Measurements from ENCODE around the gene TLL1.
A peak's percentile ranks its signal among the peaks of the same experiment; 100 is the strongest.

TLL1 gene

DNA sequence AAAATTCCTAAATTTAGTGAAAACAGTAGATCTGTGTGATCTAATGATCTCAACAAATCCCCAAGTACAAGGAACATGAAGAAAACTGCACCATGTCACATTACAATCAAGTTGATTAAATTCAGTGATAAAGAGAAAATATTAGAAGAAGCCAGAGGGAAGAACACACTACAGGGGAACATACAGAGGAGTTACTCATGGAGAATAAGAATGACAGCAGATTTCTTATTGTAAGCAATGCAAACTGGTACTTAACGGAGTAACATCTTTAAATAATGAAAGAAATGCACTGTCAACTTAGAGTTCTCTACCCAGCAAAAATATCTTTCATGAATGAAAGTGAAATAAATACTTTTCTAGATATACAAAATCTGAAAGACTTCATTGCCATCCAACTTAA is 21.1 kb downstream of the TLL1 start:
- DNase-seq (ENCODE audit: low read depth) = no peak

DNA sequence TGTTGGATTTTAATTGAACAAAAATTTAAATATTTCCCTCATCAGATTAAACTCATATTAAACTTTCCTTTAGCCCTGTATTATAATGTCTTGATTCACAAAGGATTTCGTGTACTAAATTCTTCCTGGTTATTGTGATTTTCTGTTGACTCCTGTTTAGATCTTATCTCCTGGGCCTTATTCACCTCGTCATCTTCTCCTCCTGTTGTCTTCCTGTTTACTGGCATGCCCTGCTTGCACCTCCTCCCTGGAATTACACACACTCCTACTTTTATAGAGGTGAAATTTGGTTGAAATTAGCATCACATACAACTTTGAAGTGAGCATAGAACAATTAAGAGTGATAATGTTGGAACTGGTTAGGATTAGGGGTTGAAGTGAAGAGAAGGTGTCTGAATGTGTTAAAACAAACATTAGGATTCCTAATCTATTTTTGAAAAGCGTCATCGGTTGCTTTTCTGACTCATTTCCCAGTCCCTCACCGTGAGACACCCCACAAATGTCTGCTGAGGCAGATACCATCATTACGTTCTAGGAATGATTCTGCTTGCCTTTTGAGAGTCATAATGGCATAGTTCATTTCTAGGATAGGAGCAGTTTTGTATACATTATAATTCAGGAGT is 32.5 kb downstream of the TLL1 start:
- DNase-seq (ENCODE audit: low read depth) = no peak

DNA sequence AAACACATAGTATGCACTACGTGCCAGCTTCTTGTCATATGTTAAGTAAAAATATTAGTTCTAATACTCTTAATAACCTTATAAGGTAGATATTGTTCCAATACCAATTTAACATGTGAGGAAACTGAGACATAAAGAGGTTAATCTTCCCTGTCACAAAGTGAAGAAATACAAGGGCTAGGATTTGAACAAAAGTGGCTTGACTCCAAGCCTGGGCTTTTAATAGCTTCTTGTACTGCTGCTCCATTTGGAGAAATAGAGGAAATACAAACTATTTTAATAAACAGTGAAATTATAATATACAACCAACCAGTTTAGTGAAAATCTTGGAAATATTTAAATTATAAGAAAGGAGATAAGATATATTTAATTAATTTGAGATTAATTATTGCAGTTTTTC is 33.2 kb downstream of the TLL1 start:
- no peak for DNase-seq (ENCODE audit: low read depth)

DNA sequence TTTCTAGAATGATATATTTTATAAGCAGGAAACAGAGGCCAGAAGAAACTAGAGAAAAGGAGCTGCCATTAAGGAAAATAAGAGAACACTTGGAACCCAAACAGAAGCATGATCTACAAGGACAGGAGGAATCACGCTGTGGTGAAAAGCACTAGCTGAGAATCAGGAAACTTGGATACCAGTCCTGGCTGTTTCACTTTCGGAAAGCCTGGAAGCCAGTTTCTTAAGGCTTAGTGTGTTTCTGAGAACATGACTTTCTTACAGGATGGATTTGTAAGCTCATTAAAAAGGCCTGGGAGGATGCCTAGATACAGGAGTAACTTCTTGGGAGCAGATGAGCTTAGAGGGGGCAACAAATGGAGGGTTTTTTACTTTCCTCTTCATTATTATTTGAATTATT is 36.9 kb downstream of the TLL1 start:
- DNase-seq (ENCODE audit: low read depth) = no peak

DNA sequence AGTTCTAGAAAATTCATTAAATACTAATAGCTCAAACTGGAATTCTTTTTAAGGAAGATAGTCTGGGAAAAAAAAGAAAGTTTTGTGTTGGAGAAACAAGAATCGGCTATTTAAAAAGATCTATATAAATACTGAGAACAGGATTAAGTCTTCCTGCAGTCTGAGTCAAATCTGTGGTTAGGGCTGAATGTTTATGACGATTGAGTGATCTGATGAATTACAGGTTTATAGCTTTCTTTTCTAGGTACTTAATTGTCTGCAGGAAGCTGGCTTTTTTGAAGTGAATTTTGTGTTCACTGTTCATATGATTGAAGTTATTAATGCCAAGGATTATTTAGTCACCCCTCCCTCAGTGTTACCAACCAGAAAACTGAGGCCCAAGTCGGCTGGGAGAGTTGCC is 42.2 kb downstream of the TLL1 start:
- DNase-seq (ENCODE audit: low read depth) = no peak

DNA sequence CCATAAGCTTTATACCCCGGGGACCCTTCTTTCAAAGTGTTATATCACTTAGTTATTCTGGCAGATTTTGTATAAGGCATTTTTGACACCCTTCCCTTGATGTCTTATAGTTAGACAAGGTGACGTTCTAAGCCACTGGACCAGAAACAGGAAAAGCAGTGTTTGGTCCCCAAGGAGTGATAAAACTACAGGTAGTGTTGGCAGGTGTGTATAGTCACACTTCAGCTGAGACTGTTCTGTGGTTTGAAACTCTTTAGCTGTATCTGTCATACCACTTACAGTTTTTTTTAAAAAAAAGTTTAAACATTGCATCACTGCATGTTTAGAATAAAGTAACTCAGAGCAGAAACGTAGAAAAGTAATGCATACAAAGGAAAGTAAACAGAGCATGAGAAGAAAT is 48.5 kb downstream of the TLL1 start:
- no peak for DNase-seq (ENCODE audit: low read depth)

DNA sequence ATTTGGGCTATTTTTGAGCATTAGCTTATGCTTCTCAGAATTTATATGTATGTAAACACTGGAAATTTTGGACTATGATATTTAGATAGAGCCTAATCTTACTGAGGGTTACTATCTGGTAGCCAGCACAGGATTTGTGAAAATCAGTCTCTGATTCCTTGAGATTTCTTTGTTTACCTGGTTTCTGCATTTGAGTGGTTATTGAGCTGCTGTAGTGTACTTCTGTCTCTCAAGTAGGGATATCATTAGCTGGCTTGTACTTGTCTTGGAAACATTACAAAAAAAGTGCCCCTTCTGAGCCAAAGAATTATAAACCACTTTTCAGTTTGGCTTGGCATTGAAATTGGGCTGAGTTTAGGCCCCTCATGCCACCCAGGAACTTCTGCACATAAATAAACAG is 49.7 kb downstream of the TLL1 start:
- no peak for DNase-seq (ENCODE audit: low read depth)

DNA sequence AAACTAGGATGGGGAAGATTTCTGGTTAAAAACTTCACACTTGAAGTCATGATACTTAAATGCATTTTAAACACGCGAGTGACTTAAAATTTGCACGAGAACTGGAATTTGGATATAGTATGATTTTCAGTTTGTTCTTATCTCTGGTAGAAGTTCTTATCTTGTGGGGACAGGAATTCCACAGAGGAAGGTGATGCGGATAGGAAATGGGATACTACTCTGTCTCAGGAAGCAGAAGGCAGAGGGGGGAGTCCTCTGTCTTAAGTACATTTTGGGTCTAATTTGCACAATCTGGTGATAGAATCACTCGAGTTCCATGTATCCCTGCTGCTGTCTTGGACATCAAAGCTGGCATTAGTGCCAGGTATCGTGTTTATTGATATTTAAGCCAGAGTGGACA is 53.3 kb downstream of the TLL1 start:
- no peak for DNase-seq (ENCODE audit: low read depth)

DNA sequence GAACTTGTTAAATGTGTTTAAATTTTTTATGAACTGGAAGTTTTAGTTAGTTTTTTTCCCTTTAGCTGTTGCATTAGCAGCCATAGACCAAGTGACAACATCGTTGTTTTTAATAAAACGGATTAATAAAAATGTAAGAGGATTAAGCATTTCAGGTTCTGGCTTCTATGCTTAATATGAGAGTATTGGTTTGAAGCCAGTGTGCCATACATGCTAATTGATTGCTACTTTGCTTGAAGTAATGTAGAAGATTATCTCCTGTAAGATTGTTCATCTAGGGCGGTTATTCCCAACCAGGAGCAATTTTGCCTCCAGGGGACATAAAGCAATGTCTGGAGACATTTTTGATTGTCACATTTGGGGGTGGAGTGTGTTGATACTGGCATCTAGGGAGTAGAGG is 54.3 kb downstream of the TLL1 start:
- DNase-seq (ENCODE audit: low read depth) = no peak

DNA sequence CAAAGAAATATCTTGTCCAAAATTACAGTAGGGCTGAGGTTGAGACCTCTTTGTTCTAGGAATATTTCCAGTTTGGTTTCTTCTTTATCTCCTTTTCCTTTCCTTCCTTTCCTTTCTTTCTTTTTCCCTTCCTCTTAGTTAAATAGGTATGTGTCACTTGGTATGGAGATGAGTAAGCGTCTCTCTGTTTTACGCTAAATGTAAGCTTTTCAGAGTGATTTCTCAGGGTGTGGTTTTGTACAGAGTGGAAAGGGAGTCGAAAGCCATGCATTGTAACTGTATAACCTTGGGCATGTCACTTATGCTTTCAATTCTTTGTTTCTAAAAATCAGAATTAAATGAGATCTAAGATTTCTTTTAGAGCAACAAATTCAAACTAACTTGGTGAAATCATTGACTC is 54.8 kb downstream of the TLL1 start:
- no peak for DNase-seq (ENCODE audit: low read depth)

DNA sequence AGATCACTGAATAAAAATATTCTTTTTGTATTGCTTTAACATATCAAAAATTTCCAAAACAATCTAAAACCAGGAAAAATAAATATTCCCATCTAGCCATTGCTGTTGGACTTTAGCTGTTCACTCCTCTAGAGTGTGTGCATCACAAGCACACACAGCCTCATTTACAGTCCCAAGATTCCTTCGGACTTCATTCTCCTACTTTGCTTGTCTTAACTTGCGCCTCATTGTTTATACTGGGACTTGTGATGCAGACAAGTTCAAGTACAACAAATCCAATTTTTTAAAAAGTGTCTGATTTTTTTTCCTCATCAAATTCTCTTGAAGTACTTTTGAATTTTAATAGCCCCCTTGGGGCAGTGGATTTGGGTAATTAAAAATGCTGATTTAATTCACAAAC is 55.6 kb downstream of the TLL1 start:
- DNase-seq (ENCODE audit: low read depth) = no peak

DNA sequence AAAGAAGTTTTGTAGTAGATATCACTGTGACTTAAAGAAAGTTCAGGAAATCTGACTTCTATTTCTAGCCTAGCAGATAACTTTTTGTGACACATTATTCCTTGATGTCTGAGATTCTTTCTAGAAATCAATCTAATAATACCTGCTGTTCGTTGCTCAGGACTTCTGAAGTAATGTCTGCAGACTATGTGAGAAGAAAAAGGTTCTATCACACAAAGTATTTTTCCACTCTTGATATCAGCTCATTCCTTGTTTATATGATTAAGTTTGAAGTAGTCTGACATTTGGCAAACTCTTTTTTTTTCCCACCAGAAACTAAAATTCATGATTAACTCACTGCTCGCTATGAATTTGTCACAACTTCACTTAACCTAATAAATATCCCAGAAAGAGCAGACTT is 56.6 kb downstream of the TLL1 start:
- no peak for DNase-seq (ENCODE audit: low read depth)

DNA sequence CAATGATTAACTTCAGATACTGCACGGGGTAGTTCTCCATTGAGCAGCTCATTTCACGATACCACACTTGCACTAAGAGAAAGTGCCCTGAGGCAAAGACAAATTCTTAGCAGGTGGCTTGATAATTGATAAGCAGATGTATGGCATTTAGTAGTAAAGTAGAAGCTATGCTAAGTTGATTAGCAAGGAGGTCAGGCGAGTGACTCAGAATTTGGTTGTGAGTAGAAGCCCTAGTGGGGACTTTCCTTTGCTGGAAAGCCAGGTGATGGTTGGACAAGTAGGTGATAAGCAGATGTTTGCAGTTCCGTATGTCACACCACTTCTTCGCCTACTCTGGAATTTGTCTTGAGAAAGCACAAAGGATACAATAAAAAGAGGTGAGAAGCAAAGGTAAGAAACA is 58.7 kb downstream of the TLL1 start:
- no peak for DNase-seq (ENCODE audit: low read depth)

DNA sequence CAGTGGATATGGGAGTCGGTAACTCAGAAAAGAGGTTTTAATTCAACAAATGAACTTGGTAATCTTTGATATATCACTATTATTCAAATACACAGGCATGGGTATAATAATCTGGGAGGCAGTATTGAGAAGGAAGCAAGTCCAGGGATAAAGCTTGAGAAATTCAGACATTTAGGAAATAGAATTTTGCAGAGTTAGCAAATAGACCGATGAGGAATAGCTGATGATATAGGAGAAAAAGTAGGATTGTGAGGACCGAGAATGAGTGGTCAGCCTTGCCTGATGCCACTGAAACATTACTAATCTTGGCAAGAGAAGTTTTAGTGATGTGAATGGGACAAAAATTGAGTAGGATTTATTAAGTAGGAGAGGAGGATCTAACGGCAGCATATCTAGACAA is 71.9 kb downstream of the TLL1 start:
- DNase-seq (ENCODE audit: low read depth) = no peak

DNA sequence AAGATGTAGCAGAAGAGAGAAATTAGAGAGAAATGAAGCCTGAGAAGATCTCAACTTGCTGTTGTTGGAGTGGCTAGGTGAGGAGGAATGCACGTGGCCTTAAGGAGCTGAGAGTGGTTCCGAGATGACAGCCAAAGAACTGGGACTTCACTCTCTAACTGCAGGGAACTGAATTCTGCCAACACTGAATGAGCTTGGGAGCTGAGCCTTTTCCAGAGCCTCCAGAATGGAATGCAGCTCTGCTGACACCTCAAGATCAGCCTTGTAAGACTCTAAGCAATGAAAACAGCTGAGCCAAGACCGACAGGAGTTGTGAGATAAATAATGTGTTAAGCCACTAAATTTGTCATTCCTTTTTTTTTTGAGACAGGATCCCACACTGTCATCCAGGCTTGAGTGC is 73.0 kb downstream of the TLL1 start:
- no peak for DNase-seq (ENCODE audit: low read depth)

DNA sequence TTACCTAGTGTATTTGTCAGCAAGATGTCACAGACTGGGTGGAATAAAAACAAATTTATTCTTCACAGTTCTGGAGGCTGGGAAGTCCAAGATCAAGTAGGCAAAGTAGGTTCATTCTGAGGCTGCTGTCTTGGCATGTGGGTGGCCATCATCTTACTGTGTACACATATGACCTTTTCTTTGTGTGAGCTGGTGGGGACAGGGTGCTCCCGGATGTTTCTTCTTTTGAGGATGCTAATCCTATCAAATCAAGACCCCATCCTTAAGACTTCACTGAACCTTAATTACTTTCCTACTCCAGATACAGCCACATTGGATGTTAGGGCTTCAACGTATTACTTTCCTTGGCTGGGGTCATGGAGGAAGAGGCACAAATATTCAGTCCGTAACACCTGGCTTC is 74.0 kb downstream of the TLL1 start:
- DNase-seq (ENCODE audit: low read depth) = no peak

DNA sequence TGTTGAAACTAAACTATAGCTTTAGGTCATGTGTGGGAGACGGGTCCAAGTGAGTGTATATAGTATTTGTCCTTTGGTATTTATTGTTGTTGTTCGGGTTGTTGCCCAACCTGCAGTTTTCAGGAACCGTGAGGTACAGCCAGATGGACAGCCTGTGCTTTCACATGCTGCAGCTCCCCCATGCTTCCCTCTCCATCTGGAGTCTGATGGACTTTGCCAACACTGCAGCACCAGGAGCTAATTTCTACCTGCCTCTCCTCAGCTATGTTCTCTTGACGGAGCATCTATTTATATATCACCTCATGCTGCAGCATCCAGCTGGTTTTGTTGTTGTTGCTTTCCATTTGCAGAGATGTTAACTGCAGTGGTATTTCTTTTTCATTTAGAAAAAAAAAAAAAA is 80.1 kb downstream of the TLL1 start:
- no peak for DNase-seq (ENCODE audit: low read depth)

DNA sequence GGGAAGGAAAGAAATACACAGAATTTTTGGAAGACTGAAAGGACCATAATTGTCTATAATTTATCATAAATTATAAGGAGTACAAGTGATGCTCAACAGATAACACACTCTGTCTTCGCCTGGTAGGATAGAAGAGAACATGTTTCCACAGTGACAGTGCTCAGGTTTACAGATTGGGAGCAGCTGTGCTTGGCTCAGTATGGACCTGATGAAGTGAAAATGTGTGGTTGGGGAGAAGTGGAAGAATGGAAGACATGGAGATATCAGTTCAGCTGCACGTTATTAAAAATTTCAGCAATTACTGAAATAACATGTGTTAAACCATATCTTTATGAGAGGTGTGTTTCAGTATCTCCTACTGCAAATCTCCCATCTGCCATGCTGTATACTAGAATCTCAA is 90.6 kb downstream of the TLL1 start:
- no peak for DNase-seq (ENCODE audit: low read depth)

DNA sequence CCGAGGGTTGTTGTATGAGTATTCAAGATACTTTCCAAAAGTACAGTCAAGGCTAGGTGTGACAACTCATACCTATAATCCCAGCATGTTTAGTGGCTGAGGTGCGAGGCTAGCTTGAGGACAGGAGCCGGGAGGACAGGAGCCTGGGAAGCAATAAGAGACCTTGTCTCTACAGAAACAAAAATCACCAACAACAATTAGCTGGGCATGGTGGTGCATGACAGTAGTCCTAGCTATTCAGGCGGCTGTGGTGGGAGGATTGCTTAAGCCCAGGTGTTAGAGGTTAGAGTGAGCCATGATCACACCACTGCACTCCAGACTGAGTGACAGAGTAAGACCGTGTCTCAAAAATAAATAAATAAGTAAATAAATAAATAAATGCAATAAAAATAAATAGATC is 91.6 kb downstream of the TLL1 start:
- no peak for DNase-seq (ENCODE audit: low read depth)

DNA sequence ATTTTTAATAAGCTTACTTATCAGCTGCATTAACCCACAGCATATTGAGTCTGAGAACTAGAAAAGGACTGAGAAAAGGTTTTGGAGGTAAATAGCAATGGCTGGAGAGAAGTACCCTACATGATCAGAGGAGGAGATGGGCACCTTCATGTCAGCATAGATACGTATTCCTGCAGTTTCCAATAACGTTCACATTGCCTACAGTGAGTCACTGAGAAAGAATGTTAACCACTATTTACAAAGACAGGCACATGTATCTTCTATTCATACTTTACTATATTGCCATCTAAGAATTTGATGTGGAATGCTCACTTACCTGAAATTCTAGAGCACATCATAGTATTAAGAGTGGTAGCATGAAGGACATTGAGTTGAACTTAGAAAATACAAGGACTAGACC is 92.5 kb downstream of the TLL1 start:
- peak; percentile 32 for DNase-seq (ENCODE audit: low read depth)

DNA sequence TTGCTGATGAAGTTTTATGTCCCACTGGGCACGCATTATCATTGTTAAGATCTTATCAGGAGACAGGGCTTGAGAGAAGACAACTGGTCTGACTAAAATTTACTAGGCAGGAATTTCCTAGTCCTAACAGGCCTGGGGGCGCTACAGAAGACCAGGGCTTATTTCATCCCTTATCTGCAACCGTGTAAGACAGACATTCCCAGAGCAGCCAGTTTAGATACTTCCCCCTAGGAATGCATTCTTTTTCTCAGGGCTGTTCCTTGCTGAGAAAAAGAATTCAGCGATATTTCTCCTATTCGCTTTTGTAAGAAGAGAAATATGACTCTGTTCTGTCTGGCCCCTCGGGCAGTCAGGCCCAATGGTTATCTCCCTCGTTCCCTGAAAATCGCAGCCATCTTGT is 93.8 kb downstream of the TLL1 start:
- DNase-seq (ENCODE audit: low read depth) = no peak

DNA sequence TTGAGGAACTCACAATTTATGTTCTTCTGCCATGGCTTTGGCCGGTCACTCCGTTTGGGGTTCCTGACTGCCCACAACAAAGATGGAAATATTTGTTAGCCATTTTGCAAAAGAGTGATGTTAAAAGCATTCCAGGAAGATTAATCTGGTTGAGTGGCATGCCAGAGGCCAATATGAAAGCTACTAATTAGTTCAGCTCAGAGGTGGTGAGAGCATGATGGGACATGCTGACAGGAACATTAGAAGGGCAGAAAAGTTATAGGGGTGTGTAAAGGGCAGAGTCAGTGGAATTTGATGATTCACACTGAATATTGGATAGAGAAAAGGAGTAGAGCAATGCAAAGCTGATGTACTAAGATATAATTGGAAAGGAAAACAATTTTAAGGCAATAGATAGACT is 94.4 kb downstream of the TLL1 start:
- DNase-seq (ENCODE audit: low read depth) = no peak

DNA sequence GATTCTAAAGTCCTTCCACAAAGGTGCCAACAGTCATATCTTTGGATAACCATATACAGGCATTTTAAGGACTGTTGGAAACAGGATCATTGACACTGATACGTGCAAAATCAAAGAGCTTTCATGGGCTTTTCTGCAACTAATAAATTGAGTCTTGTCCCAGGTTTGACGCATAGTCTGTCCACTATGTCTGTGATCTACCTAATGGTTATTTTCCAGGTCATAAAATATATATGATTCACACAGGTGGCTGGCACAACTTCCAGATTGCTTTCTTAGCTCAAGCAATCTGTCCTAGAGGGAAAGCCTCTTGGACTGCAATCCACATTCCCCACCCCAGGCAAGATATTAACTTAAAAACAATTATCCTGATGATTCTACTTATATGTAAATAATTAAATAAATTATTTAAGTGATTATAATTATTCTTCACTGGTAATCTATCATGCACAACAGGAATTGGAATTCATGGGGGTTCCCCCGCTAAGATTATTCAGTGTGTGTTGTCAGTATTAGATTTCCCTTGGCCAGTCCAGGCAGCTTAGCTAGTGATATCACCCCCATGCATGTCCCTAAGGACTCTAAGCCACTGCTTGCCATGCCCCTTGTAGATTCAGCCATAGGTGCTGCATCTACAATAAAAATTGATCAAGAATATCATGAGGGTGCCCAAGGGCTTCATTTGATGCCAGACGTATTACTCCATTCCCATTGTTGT is 97.8 kb downstream of the TLL1 start:
- DNase-seq (ENCODE audit: low read depth) = no peak

DNA sequence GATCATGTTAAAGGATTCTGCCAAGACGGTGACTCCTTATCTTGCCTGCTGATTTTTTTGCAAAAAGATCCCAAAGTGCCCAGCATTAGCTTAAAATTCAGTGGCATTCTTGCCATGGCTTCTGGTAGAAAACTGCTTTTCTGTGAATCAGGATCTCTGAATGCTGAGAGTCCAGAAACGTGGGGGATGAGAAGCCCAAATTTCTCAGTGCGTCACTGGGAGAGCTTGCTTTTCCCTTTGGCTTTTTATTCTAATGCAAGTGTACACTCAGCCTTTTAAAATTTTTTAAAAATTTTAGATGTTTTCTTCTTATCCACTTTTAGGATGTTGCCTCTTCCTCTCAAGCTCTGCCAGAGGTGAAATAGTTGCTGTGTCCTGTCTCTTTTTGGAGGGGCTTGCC is 98.4 kb downstream of the TLL1 start:
- no peak for DNase-seq (ENCODE audit: low read depth)

Measured in HS-5 (cell line).